HepG2 (cell line): ENCODE data around the gene MRPL38.

Source experiments
- EZH2 ChIP-seq: conservative IDR thresholded peaks from 2 replicates; pipeline ENCODE4 v1.6.1; 2012; ENCODE audit warnings: mild to moderate bottlenecking, low read depth, low read length, moderate library complexity
- KDM1A ChIP-seq: IDR thresholded peaks from 2 replicates; pipeline ENCODE4 v1.6.1; 2016; ENCODE audit warnings: missing compliant biosample characterization
- RERE ChIP-seq: IDR thresholded peaks from 2 replicates; pipeline ENCODE4 v1.6.1; 2016; ENCODE audit warnings: low read depth, missing genetic modification reagents, missing compliant biosample characterization
- SMC3 ChIP-seq: IDR thresholded peaks from 2 replicates; pipeline ENCODE4 v1.6.1; 2011; ENCODE audit warnings: low read length, improper control_type of control experiment
- TRIM22 ChIP-seq: fragments of 450-650 bp; IDR thresholded peaks from 2 replicates; pipeline ENCODE4 v1.6.1; 2017
- ZBTB33 ChIP-seq: sonication (generic); formaldehyde crosslinking; IDR thresholded peaks from 2 replicates; pipeline ENCODE4 v1.4.0; 2020; ENCODE audit warnings: missing genetic modification reagents
- ZBTB40 ChIP-seq, 2 experiments: fragments of 450-650 bp in 1 of 2; sonication (generic) in 1 of 2; formaldehyde crosslinking in 1 of 2; IDR thresholded peaks; 2 replicates each; pipeline versions ENCODE4 v1.6.1 to v1.8.0; 2016 to 2022; ENCODE audit warnings: antibody characterized with exemption in 1 of 2, mild to moderate bottlenecking in 1 of 2, missing genetic modification reagents in 1 of 2
- ZBTB43 ChIP-seq: sonication (generic); formaldehyde crosslinking; conservative IDR thresholded peaks from 2 replicates; pipeline ENCODE4 v1.4.0; 2020; ENCODE audit warnings: missing genetic modification reagents
- ZNF225 ChIP-seq: sonication (generic); formaldehyde crosslinking; IDR thresholded peaks from 2 replicates; pipeline ENCODE4 v1.4.0; 2020; ENCODE audit warnings: mild to moderate bottlenecking, missing genetic modification reagents
- ZNF280B ChIP-seq: sonication (generic); formaldehyde crosslinking; IDR thresholded peaks from 2 replicates; pipeline ENCODE4 v1.5.0; 2020; ENCODE audit warnings: missing genetic modification reagents, mild to moderate bottlenecking, borderline replicate concordance

- no peak for TF ChIP-seq ZBTB43 (CRISPR knock-in tag)
- TF ChIP-seq EZH2, result no peak
- TF ChIP-seq SMC3, result no peak
- TF ChIP-seq ZBTB40 (IDR thresholded peaks at IDR 0.05), result no peak
- no peak for TF ChIP-seq ZBTB40 (CRISPR knock-in tag; IDR thresholded peaks at IDR 0.05)
- no peak for TF ChIP-seq ZNF280B
- TF ChIP-seq ZNF225 (CRISPR knock-in tag), result no peak
- TF ChIP-seq KDM1A (CRISPR knock-in tag), result no peak
- TF ChIP-seq ZBTB33 (CRISPR knock-in tag), result no peak
- no peak for TF ChIP-seq TRIM22
- no peak for TF ChIP-seq RERE
Observed at GRCh38 chr17:75910699-75911098, 6.0 kb upstream of the MRPL38 start.
